ENCODE measurements around the gene BCAS1.

The BCAS1 gene

GRCh38 chr20:54100563-54100962 is 30.2 kb upstream of the BCAS1 start:
- Histone ChIP-seq H3K36me3 (ENCODE audit: control insufficient read depth, insufficient read depth, low read length) (no peaks in the 10 kb centered on the region), H3K27me3 (ENCODE audit: control insufficient read depth, insufficient read depth, low read length) (no peaks in the 10 kb centered on the region), H3K4me3 (ENCODE audit: low read depth, low read length) (no peak overlapping the region), H3K9ac (ENCODE audit: low read depth, low read length) (no peak overlapping the region), H3K4me1 (ENCODE audit: control insufficient read depth, insufficient read depth, low read length) (no peaks in the 10 kb centered on the region), H3K9me3 (ENCODE audit: control insufficient read depth, insufficient read depth, low read length) (no peaks in the 10 kb centered on the region)

GRCh38 chr20:54099894-54100293 is 29.5 kb upstream of the BCAS1 start:
- Histone ChIP-seq H3K36me3 (ENCODE audit: control insufficient read depth, insufficient read depth, low read length) (no peaks in the 10 kb centered on the region), H3K4me3 (ENCODE audit: low read depth, low read length) (no peak overlapping the region), H3K27me3 (ENCODE audit: control insufficient read depth, insufficient read depth, low read length) (no peaks in the 10 kb centered on the region), H3K4me1 (ENCODE audit: control insufficient read depth, insufficient read depth, low read length) (no peaks in the 10 kb centered on the region), H3K9ac (ENCODE audit: low read depth, low read length) (no peak overlapping the region), H3K9me3 (ENCODE audit: control insufficient read depth, insufficient read depth, low read length) (no peaks in the 10 kb centered on the region)

- no peaks in the 10 kb centered on the region for H3K27me3 ChIP-seq (ENCODE audit: control insufficient read depth, insufficient read depth, low read length)
- no peak overlapping the region for H3K4me3 ChIP-seq (ENCODE audit: low read depth, low read length)
Observed at GRCh38 chr20:54098047-54098446, 27.7 kb upstream of the BCAS1 start.

GRCh38 chr20:54097236-54097529 is 26.8 kb upstream of the BCAS1 start:
- no peak overlapping the region for H3K4me3 ChIP-seq (ENCODE audit: low read depth, low read length)
- H3K27me3 ChIP-seq (ENCODE audit: control insufficient read depth, insufficient read depth, low read length): no peaks in the 10 kb centered on the region
- no peaks in the 10 kb centered on the region for H3K36me3 ChIP-seq (ENCODE audit: control insufficient read depth, insufficient read depth, low read length)
- H3K9me3 ChIP-seq (ENCODE audit: control insufficient read depth, insufficient read depth, low read length): no peaks in the 10 kb centered on the region
- H3K4me1 ChIP-seq (ENCODE audit: control insufficient read depth, insufficient read depth, low read length): no peaks in the 10 kb centered on the region
- no peak overlapping the region for H3K9ac ChIP-seq (ENCODE audit: low read depth, low read length)

More at GRCh38 chr20:54098047-54098446, 27.7 kb upstream of the BCAS1 start:
- Histone ChIP-seq H3K4me1 (ENCODE audit: control insufficient read depth, insufficient read depth, low read length) (no peaks in the 10 kb centered on the region), H3K9ac (ENCODE audit: low read depth, low read length) (no peak overlapping the region), H3K36me3 (ENCODE audit: control insufficient read depth, insufficient read depth, low read length) (no peaks in the 10 kb centered on the region), H3K9me3 (ENCODE audit: control insufficient read depth, insufficient read depth, low read length) (no peaks in the 10 kb centered on the region)

GRCh38 chr20:54095824-54096223 is 25.4 kb upstream of the BCAS1 start:
- Histone ChIP-seq H3K4me1 (ENCODE audit: control insufficient read depth, insufficient read depth, low read length) (no peaks in the 10 kb centered on the region), H3K4me3 (ENCODE audit: low read depth, low read length) (no peak overlapping the region), H3K36me3 (ENCODE audit: control insufficient read depth, insufficient read depth, low read length) (no peaks in the 10 kb centered on the region), H3K27me3 (ENCODE audit: control insufficient read depth, insufficient read depth, low read length) (no peaks in the 10 kb centered on the region), H3K9ac (ENCODE audit: low read depth, low read length) (no peak overlapping the region), H3K9me3 (ENCODE audit: control insufficient read depth, insufficient read depth, low read length) (no peaks in the 10 kb centered on the region)

GRCh38 chr20:54094268-54094580 is 23.8 kb upstream of the BCAS1 start:
- no peak overlapping the region for H3K4me3 ChIP-seq (ENCODE audit: low read depth, low read length)
- no peaks in the 10 kb centered on the region for H3K9me3 ChIP-seq (ENCODE audit: control insufficient read depth, insufficient read depth, low read length)
- H3K4me1 ChIP-seq (ENCODE audit: control insufficient read depth, insufficient read depth, low read length): no peaks in the 10 kb centered on the region
- no peaks in the 10 kb centered on the region for H3K27me3 ChIP-seq (ENCODE audit: control insufficient read depth, insufficient read depth, low read length)
- no peaks in the 10 kb centered on the region for H3K36me3 ChIP-seq (ENCODE audit: control insufficient read depth, insufficient read depth, low read length)
- no peak overlapping the region for H3K9ac ChIP-seq (ENCODE audit: low read depth, low read length)

- Histone ChIP-seq H3K9me3 (ENCODE audit: control insufficient read depth, insufficient read depth, low read length) (no peaks in the 10 kb centered on the region), H3K4me1 (ENCODE audit: control insufficient read depth, insufficient read depth, low read length) (no peaks in the 10 kb centered on the region), H3K4me3 (ENCODE audit: low read depth, low read length) (no peak overlapping the region), H3K27me3 (ENCODE audit: control insufficient read depth, insufficient read depth, low read length) (no peaks in the 10 kb centered on the region), H3K36me3 (ENCODE audit: control insufficient read depth, insufficient read depth, low read length) (no peaks in the 10 kb centered on the region), H3K9ac (ENCODE audit: low read depth, low read length) (no peak overlapping the region)
Observed at GRCh38 chr20:54093423-54094267, 23.3 kb upstream of the BCAS1 start.

GRCh38 chr20:54092021-54092420 is 21.6 kb upstream of the BCAS1 start:
- H3K4me3 ChIP-seq (ENCODE audit: low read depth, low read length): no peak overlapping the region
- no peaks in the 10 kb centered on the region for H3K36me3 ChIP-seq (ENCODE audit: control insufficient read depth, insufficient read depth, low read length)
- no peaks in the 10 kb centered on the region for H3K27me3 ChIP-seq (ENCODE audit: control insufficient read depth, insufficient read depth, low read length)
- H3K4me1 ChIP-seq (ENCODE audit: control insufficient read depth, insufficient read depth, low read length): no peaks in the 10 kb centered on the region
- no peaks in the 10 kb centered on the region for H3K9me3 ChIP-seq (ENCODE audit: control insufficient read depth, insufficient read depth, low read length)
- H3K9ac ChIP-seq (ENCODE audit: low read depth, low read length): no peak overlapping the region

GRCh38 chr20:54091120-54091480 is 20.7 kb upstream of the BCAS1 start:
- Histone ChIP-seq H3K4me1 (ENCODE audit: control insufficient read depth, insufficient read depth, low read length) (no peaks in the 10 kb centered on the region), H3K9me3 (ENCODE audit: control insufficient read depth, insufficient read depth, low read length) (no peaks in the 10 kb centered on the region), H3K27me3 (ENCODE audit: control insufficient read depth, insufficient read depth, low read length) (no peaks in the 10 kb centered on the region), H3K4me3 (ENCODE audit: low read depth, low read length) (no peak overlapping the region), H3K9ac (ENCODE audit: low read depth, low read length) (no peak overlapping the region), H3K36me3 (ENCODE audit: control insufficient read depth, insufficient read depth, low read length) (no peaks in the 10 kb centered on the region)

GRCh38 chr20:54090230-54091119 is 20.1 kb upstream of the BCAS1 start:
- Histone ChIP-seq H3K9ac (ENCODE audit: low read depth, low read length) (no peak overlapping the region), H3K27me3 (ENCODE audit: control insufficient read depth, insufficient read depth, low read length) (no peaks in the 10 kb centered on the region), H3K36me3 (ENCODE audit: control insufficient read depth, insufficient read depth, low read length) (no peaks in the 10 kb centered on the region), H3K4me3 (ENCODE audit: low read depth, low read length) (no peak overlapping the region), H3K9me3 (ENCODE audit: control insufficient read depth, insufficient read depth, low read length) (no peaks in the 10 kb centered on the region), H3K4me1 (ENCODE audit: control insufficient read depth, insufficient read depth, low read length) (no peaks in the 10 kb centered on the region)

- Histone ChIP-seq H3K36me3 (ENCODE audit: control insufficient read depth, insufficient read depth, low read length) (no peaks in the 10 kb centered on the region), H3K9me3 (ENCODE audit: control insufficient read depth, insufficient read depth, low read length) (no peaks in the 10 kb centered on the region), H3K4me3 (ENCODE audit: low read depth, low read length) (no peak overlapping the region), H3K9ac (ENCODE audit: low read depth, low read length) (no peak overlapping the region), H3K27me3 (ENCODE audit: control insufficient read depth, insufficient read depth, low read length) (no peaks in the 10 kb centered on the region), H3K4me1 (ENCODE audit: control insufficient read depth, insufficient read depth, low read length) (no peaks in the 10 kb centered on the region)
Observed at GRCh38 chr20:54088430-54088829, 18.0 kb upstream of the BCAS1 start.

GRCh38 chr20:54086507-54087039 is 16.2 kb upstream of the BCAS1 start:
- H3K4me3 ChIP-seq (ENCODE audit: low read depth, low read length): no peak overlapping the region

More at GRCh38 chr20:54086507-54087039, 16.2 kb upstream of the BCAS1 start:
- Histone ChIP-seq H3K27me3 (ENCODE audit: control insufficient read depth, insufficient read depth, low read length) (no peaks in the 10 kb centered on the region), H3K9ac (ENCODE audit: low read depth, low read length) (no peak overlapping the region), H3K36me3 (ENCODE audit: control insufficient read depth, insufficient read depth, low read length) (no peaks in the 10 kb centered on the region), H3K4me1 (ENCODE audit: control insufficient read depth, insufficient read depth, low read length) (no peaks in the 10 kb centered on the region), H3K9me3 (ENCODE audit: control insufficient read depth, insufficient read depth, low read length) (no peaks in the 10 kb centered on the region)
